HG03378 (cell line): Measurements from ENCODE around the gene PPP1R12C.

Experiments used
- ATAC-seq: cut with Tn5 transposase; IDR thresholded peaks from one replicate; pipeline ENCODE4 v1.9.1; 2021; ENCODE audit warnings: mild to moderate bottlenecking, moderate library complexity; ENCODE audit not compliant: unreplicated experiment

The PPP1R12C gene

GRCh38 chr19:55146705-55147273, 29.4 kb upstream of the PPP1R12C start:
- no peak for ATAC-seq

DNA sequence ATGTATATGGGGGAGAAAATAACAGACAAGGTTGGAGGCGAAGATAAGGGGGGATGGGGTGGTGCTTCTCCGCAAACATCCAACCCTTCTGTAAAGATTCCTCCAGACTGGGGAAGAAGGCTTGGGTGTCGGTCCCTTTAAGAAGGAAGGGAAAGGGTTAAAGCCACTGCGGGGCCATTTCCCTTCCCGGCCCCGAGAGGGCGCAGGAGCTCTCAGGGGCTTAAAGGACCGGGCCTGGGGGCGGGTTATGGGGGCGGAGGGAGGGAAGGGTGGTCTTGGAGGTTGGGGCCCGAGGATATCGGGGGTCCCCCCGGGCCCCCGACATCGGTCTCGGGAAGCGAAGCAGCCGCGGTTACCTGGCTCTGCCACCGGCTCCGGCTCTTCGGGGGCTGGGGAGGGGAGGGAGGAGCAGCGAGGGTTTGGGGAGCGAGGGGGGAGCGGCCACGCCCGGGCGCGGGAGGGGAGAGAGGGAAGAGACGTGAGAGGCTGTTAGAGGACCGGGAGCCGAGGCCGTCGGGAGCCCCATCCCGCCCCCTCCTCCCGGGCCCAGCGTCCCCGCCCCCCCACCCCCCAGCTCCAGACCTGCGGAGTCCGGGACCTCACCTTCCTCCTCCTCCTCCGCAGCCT, 28.8 kb upstream of the PPP1R12C start:
- no peak for ATAC-seq

DNA sequence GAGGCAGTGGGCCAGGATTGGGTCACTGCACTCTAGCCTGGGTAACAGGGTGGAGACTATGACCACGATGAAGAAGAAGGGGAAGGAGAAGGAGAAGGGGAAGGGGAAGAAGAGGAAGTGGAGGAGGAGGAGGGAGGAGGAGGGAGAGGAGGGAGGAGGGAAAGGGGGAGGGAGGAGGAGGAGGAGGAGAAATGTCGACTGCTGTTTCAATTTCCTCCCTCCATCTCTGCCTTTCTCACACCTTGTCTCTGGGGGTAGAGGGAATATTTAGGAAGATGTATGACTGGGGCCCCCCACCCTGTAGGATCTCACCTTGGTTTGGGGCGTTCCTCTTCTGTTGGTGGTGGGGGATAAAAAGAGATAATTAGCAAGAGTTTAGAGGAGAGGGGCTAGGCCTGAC, 27.8 kb upstream of the PPP1R12C start:
- no peak for ATAC-seq

GRCh38 chr19:55141696-55142095, 24.3 kb upstream of the PPP1R12C start:
- ATAC-seq: no peak

DNA sequence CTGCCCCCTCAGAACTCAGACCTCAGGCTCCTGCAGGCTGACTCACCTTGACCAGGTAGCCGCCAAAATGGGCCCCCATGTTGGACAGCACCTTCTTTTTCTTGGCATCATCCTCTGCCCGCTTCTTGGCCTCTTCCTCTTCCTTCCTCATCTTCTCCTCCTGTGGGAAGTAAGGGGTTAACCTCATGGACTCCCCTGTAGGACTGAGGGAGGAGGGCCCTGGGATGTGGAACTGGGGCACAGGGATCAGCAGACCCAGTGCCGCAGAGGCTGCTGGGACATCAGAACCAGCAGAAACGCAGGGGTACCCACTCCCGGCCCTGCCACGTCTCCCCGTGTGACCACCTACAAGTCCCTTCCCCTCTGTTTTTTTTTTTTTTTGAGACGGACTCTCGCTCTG, 20.5 kb upstream of the PPP1R12C start:
- ATAC-seq: no peak

DNA sequence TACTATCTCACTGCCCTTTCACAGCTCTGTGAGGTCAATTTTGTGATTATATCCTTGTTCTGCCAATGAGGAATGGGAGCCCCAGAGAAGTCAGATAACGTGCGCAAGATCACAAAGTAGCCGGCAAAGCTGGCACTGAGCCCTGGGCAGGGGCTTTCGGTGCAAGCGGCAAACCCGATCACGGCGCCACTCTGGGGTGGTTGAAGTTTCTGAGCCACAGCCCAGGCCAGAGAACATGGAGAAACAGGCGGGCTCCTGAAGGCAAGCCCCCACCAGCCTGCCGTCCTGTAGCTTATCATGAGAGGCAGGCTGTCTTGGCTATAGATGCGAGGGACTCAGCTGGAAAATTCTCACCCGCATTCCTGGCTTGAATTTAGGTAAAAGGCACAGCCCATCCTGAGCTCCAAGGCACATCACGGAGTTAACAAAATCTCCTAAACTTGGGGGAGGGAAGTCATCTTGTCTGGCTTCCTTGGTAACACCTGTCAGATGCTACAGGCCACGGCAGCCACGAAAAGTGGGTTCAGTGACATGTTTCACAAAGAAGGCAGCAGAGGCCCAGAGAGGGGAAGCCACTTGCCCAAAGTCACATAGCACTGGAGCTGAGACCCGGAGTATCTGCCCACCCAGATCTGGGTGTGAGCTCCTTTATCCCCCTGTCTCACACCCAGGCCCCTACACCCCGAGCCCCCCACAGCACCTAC, 19.1 kb upstream of the PPP1R12C start:
- no peak for ATAC-seq

DNA sequence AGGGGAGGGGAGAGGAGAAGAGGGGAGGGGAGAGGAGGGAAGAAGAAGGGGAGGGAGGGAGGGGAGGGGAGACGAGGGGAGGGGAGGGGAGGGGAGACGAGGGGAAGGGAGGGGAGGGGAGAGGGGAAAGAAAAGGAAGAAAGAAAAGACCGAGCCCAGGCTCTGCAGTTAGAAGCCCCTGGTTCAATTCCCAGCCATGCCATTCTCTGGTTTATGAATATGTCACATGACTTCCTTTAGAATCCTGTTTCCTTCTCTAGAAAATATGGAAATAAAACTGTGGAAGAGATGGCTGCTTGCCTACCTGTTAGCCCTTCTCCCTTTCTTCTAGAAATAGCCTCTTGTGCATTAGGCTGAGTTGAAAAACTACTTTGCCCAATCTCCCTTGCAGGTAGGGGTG, 17.3 kb upstream of the PPP1R12C start:
- no peak for ATAC-seq

- no peak for ATAC-seq
Measured at GRCh38 chr19:55133639-55134444, 16.4 kb upstream of the PPP1R12C start.

GRCh38 chr19:55132453-55133129, 15.2 kb upstream of the PPP1R12C start:
- ATAC-seq: no peak

- no peak for ATAC-seq
Measured at GRCh38 chr19:55131421-55131820, 14.0 kb upstream of the PPP1R12C start.

DNA sequence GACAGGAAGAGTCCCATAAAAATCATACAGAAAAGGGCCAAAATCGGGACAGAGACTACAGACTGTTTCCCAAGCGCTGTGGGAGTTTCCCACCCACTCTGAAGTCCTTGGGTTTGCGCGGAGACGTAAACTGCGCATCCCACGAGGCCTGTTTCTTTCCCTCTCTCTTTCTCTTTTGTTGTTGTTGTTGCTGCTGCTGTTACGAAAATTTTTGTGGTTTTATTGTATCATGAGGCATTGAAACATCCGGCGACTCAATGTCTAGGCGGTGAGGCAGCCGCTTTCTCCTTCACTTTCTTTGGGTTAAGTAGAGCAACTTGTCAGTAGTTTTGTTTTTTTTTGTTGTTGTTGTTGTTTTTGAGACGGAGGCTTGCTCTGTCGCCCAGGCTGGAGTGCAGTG, 1.6 kb upstream of the PPP1R12C start:
- ATAC-seq: no peak

DNA sequence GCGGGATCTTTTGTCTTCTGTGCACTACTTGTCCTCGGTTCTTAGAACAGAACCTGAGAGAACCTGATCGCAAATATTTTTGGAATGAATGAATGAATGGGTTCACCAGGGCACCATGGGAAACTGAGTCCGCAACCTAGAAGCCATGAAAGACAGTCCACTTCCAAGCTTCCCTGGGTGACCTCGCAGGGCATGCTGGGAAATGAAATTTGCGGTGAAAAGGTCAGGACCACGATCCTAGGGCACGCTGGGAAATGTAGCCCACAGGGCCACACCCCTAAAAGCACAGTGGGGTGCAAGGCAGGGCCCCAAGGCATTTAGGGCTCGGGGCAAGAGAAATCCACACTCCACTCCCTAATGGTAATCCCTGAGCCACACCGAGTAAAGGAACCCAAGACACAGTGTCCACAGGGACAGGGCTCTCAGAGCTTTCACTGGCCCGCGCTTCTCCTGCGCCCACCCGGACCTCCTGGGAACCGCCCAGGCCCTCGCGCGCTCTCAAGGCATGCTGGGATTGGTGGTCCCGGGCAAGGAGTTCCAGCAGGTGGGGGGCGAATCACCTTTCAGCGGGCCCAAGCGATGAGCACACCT, 1.1 kb upstream of the PPP1R12C start:
- no peak for ATAC-seq

DNA sequence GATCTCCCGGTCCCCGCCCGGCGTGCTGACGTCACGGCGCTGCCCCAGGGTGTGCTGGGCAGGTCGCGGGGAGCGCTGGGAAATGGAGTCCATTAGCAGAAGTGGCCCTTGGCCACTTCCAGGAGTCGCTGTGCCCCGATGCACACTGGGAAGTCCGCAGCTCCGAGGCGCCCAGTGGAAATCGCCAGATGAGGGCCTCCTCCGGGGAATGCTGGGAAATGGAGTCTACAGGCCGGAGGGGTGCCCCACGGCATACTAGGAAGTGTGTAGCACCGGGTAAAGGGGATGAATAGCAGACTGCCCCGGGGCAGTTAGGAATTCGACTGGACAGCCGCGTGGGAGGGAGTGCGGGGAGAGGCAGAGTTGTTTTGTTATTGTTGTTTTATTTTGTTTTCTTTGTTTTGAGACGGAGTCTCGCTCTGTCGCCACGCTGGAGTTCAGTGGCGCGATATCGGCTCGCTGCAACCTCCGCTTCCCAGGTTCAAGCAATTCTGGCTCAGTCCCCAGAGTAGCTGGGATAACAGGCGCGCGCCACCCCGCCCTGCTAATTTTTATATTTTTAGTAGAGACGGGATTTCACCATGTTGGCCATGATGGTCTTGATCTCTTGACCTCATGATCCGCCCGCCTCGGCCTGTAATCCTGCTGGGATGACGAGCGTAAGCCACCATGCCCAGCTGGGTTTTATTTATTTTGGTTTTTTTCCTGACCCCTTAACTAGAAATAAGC, 390 bp upstream of the PPP1R12C start:
- peak; percentile 80 for ATAC-seq

DNA sequence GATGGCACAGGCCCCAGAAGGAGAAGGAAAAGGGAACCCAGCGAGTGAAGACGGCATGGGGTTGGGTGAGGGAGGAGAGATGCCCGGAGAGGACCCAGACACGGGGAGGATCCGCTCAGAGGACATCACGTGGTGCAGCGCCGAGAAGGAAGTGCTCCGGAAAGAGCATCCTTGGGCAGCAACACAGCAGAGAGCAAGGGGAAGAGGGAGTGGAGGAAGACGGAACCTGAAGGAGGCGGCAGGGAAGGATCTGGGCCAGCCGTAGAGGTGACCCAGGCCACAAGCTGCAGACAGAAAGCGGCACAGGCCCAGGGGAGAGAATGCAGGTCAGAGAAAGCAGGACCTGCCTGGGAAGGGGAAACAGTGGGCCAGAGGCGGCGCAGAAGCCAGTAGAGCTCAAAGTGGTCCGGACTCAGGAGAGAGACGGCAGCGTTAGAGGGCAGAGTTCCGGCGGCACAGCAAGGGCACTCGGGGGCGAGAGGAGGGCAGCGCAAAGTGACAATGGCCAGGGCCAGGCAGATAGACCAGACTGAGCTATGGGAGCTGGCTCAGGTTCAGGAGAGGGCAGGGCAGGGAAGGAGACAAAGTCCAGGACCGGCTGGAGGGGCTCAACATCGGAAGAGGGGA, 1.1 kb downstream of the PPP1R12C start:
- ATAC-seq: no peak

- no peak for ATAC-seq
Measured at GRCh38 chr19:55115446-55116065, 1.9 kb downstream of the PPP1R12C start.

DNA sequence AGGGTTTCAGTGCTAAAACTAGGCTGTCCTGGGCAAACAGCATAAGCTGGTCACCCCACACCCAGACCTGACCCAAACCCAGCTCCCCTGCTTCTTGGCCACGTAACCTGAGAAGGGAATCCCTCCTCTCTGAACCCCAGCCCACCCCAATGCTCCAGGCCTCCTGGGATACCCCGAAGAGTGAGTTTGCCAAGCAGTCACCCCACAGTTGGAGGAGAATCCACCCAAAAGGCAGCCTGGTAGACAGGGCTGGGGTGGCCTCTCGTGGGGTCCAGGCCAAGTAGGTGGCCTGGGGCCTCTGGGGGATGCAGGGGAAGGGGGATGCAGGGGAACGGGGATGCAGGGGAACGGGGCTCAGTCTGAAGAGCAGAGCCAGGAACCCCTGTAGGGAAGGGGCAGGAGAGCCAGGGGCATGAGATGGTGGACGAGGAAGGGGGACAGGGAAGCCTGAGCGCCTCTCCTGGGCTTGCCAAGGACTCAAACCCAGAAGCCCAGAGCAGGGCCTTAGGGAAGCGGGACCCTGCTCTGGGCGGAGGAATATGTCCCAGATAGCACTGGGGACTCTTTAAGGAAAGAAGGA, 2.8 kb downstream of the PPP1R12C start:
- no peak for ATAC-seq

GRCh38 chr19:55113570-55114039, 3.8 kb downstream of the PPP1R12C start:
- ATAC-seq: no peak

- no peak for ATAC-seq
Measured at GRCh38 chr19:55112777-55113569, 4.5 kb downstream of the PPP1R12C start.
